ENCODE results near the gene SLC38A4.
"Not testable (repeated sequence)": the region's sequence is repeated elsewhere in the genome, so short reads cannot be mapped to it uniquely, and the experiment has no call there.

Gene SLC38A4

GRCh38 chr12:46754550-46754949 is 71.2 kb downstream of the SLC38A4 start:
- POLR2A ChIA-PET (ENCODE audit: low non-redundant PET) = no interaction called here
- CTCF ChIA-PET = no interaction called here
- no peak overlapping the region for H3K27ac ChIP-seq
- no peak for DNase-seq (ENCODE audit: low spot score)
- TF ChIP-seq CTCF (conservative IDR thresholded peaks at IDR 0.05; ENCODE audit: low read depth) = no peak

GRCh38 chr12:46752396-46752795 is 73.4 kb downstream of the SLC38A4 start:
- CTCF ChIA-PET = no interaction called here
- no peak for TF ChIP-seq CTCF (conservative IDR thresholded peaks at IDR 0.05; ENCODE audit: low read depth)
- no peak overlapping the region for H3K27ac ChIP-seq
- POLR2A ChIA-PET (ENCODE audit: low non-redundant PET) = no interaction called here
- no peak for DNase-seq (ENCODE audit: low spot score)

DNA sequence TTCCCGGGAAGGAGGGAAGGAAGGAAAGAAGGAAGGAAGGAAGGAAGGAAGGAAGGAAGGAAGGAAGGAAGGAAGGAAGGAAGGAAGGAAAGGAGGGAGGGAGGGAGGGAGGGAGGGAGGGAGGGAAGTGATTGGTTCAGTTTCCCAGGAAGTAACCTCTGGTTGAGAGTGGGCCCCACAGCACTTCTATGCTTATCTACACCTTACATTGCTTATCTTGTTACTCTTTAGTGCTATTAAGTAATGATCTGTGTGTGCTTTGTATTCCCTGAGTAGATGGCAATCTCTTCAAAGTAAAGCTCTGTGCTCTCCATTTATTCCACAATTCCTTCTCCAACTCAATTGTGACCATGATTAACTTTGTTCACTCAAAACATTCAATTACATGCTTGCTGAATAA is 74.6 kb downstream of the SLC38A4 start:
- ChIA-PET CTCF (no interaction called here), POLR2A (ENCODE audit: low non-redundant PET) (no interaction called here)
- TF ChIP-seq CTCF (conservative IDR thresholded peaks at IDR 0.05; ENCODE audit: low read depth) = no peak
- no peak overlapping the region for H3K27ac ChIP-seq
- DNase-seq (ENCODE audit: low spot score) = no peak

- POLR2A ChIA-PET (ENCODE audit: low non-redundant PET) = no interaction called here
- CTCF ChIA-PET = interaction anchor here (0.6 kb wide), 1 partner anchor 1588 kb away, joined by 7 read pairs; no protein-coding TSS in a partner anchor
- no peak for DNase-seq (ENCODE audit: low spot score)
- no peak overlapping the region for H3K27ac ChIP-seq
- TF ChIP-seq CTCF (conservative IDR thresholded peaks at IDR 0.05; ENCODE audit: low read depth) = no peak
These were observed 76.5 kb downstream of the SLC38A4 start for GRCh38 chr12:46749322-46749721.

DNA sequence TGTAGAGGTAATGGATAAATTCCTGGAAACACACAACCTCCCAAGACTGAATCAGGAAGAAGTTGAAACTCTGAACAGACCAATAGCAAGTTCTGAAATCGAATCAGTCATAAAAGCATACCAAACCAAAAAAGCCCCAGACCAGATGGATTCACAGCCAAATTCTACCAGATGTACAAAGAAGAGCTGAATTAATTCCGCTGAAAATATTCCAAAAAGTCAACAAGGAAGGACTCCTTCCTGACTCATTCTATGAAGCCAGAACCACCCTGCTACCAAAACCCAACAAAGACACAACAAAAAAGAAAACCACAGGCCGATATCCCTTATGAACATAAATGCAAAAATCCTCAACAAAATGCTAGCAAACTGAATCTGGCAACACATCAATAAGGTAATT is 81.5 kb downstream of the SLC38A4 start:
- POLR2A ChIA-PET (ENCODE audit: low non-redundant PET) = no interaction called here
- CTCF ChIA-PET = no interaction called here
- no peak overlapping the region for H3K27ac ChIP-seq
- no peak for DNase-seq (ENCODE audit: low spot score)
- TF ChIP-seq CTCF (conservative IDR thresholded peaks at IDR 0.05; ENCODE audit: low read depth) = no peak

DNA sequence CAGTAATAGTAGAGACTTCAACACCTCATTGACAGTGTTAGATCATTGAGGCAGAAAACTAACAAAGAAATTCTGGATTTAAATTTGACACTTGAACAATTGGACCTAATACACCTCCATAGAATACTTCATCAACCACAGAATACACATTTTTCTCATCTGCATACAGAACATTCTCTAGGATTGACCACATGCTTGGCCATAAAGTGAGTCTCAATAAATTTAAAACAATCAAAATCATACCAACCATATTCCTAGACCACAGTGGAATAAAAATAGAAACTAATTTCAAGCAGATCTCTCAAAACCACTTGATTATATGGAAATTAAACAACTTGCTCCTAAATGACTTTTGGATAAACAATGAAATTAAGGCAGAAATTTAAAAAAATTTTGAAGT is 82.3 kb downstream of the SLC38A4 start:
- no peak for DNase-seq (ENCODE audit: low spot score)
- no peak for TF ChIP-seq CTCF (conservative IDR thresholded peaks at IDR 0.05; ENCODE audit: low read depth)
- ChIA-PET POLR2A (ENCODE audit: low non-redundant PET) (no interaction called here), CTCF (no interaction called here)
- no peak overlapping the region for H3K27ac ChIP-seq

DNA sequence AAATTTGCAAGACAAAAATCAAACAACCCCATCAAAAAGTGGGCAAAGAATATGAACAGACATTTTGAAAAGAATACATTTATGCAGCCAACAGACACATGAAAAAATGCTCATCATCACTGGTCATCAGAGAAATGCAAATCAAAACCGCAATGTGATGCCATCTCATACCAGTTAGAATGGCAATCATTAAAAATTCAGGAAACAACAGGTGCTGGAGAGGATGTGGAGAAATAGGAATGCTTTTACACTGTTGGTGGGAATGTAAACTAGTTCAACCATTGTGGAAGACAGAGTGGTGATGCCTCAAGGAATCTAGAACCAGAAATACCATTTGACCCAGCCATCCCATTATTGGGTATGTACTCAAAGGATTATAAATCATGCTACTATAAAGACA is 83.5 kb downstream of the SLC38A4 start:
- H3K27ac ChIP-seq; POLR2A ChIA-PET (ENCODE audit: low non-redundant PET); DNase-seq (ENCODE audit: low spot score); CTCF ChIA-PET: not testable (repeated sequence)
